ENCODE data around the gene APLF.

DNA sequence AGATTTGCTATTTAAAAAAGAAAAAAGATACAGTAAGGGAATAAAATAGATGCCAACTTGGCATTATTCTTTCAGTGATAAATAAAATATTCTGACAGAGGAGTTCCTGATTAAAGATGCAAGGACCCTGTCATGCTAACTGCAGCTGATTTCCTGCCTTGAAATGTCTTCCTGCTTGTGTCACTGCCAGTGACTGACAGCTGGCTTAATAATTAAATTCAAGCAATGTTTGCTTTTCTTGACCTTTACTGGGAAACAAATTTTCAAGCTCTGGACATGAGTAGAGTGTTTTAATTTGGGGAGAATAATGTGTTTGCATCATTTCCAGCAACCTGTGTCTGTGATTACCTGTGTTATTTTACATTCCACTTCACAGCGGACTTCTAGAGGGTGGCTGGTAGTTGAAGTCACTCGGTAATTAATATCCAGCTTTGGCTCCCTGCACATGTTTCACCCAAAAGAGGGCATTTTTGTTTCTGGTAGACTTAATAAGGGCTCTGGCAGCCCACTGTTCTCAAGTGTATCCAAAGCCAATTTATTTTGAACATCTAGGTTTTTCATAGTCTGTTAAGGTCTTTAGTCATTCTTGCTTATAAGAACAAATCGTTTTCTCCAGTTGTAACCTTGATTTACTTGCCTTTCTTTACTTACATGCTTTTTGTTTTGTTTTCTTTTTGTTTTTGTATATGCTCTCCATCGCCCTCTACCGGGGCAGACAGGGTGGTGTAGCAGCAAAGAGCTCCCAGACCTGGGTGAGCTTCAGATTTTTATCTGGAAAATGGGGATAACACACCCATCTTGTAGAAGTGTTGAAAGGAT, 127.5 kb downstream of the APLF start:
- TF ChIP-seq, protein P1, sequence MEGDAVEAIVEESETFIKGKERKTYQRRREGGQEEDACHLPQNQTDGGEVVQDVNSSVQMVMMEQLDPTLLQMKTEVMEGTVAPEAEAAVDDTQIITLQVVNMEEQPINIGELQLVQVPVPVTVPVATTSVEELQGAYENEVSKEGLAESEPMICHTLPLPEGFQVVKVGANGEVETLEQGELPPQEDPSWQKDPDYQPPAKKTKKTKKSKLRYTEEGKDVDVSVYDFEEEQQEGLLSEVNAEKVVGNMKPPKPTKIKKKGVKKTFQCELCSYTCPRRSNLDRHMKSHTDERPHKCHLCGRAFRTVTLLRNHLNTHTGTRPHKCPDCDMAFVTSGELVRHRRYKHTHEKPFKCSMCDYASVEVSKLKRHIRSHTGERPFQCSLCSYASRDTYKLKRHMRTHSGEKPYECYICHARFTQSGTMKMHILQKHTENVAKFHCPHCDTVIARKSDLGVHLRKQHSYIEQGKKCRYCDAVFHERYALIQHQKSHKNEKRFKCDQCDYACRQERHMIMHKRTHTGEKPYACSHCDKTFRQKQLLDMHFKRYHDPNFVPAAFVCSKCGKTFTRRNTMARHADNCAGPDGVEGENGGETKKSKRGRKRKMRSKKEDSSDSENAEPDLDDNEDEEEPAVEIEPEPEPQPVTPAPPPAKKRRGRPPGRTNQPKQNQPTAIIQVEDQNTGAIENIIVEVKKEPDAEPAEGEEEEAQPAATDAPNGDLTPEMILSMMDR (IDR thresholded peaks at IDR 0.05; ENCODE audit: insufficient read depth, low read length): peak; percentile 53
- TF ChIP-seq, protein P2, sequence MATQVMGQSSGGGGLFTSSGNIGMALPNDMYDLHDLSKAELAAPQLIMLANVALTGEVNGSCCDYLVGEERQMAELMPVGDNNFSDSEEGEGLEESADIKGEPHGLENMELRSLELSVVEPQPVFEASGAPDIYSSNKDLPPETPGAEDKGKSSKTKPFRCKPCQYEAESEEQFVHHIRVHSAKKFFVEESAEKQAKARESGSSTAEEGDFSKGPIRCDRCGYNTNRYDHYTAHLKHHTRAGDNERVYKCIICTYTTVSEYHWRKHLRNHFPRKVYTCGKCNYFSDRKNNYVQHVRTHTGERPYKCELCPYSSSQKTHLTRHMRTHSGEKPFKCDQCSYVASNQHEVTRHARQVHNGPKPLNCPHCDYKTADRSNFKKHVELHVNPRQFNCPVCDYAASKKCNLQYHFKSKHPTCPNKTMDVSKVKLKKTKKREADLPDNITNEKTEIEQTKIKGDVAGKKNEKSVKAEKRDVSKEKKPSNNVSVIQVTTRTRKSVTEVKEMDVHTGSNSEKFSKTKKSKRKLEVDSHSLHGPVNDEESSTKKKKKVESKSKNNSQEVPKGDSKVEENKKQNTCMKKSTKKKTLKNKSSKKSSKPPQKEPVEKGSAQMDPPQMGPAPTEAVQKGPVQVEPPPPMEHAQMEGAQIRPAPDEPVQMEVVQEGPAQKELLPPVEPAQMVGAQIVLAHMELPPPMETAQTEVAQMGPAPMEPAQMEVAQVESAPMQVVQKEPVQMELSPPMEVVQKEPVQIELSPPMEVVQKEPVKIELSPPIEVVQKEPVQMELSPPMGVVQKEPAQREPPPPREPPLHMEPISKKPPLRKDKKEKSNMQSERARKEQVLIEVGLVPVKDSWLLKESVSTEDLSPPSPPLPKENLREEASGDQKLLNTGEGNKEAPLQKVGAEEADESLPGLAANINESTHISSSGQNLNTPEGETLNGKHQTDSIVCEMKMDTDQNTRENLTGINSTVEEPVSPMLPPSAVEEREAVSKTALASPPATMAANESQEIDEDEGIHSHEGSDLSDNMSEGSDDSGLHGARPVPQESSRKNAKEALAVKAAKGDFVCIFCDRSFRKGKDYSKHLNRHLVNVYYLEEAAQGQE (IDR thresholded peaks at IDR 0.05; ENCODE audit: insufficient replicate concordance, low read depth): no peak
- TF ChIP-seq POLR2AphosphoS5 (IDR thresholded peaks at IDR 0.05; ENCODE audit: low read depth) (no peak), SPI1 (IDR thresholded peaks at IDR 0.05; ENCODE audit: borderline replicate concordance, low read depth) (no peak)

Measured in HL-60 (cell line).